GM19438 (cell line): Measurements from ENCODE around the gene TNNI2.

ENCODE experiments used
- ATAC-seq: cut with Tn5 transposase; IDR thresholded peaks from one replicate; pipeline ENCODE4 v1.9.1; 2021; ENCODE audit warnings: low read depth; ENCODE audit not compliant: unreplicated experiment

TNNI2 gene

GRCh38 chr11:1857064-1857463 lies 18.3 kb downstream of the TNNI2 start:
- no peak for ATAC-seq

- no peak for ATAC-seq
Observed at GRCh38 chr11:1858154-1858553, 19.4 kb downstream of the TNNI2 start.

DNA sequence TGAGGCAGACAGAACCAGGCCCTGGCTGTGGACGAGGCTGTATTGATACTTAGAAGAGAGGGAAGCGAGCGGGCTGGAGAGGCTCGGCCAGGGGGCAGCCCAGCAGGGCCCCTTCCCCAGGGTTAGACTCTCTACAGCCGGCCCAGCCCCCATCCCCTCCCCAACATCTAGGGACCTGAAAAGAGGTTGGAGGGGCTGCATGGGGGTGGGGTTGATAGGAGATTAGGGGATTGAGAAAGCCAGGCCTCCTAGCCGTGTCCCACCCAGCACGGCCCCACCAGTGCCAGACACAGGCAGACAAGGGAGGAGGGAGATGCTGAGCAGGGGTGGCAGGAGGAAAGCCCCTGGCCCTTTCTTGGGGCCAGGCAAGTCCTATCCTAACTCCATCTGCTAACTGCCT lies 19.8 kb downstream of the TNNI2 start:
- ATAC-seq: no peak

DNA sequence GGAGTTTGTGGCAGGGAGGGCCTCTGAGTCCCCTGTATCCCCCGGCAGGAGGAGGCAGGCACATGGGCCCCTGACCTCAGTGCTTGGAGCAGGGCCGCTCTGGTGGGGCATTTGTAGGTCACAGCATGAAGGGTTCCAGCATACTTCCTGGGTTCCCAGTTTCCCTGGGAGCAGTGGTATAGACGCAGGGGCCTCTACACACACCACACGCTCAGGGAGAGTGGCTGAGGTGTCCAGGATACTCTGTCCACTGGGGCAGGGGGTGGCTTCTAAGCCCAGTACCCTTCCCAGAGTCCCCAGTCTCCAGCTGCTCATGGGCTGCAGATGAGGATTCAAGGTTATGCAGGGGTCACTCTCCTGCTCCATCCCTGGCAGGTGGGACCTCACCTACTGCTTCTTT lies 20.2 kb downstream of the TNNI2 start:
- no peak for ATAC-seq

GRCh38 chr11:1860108-1860507 lies 21.3 kb downstream of the TNNI2 start:
- no peak for ATAC-seq

DNA sequence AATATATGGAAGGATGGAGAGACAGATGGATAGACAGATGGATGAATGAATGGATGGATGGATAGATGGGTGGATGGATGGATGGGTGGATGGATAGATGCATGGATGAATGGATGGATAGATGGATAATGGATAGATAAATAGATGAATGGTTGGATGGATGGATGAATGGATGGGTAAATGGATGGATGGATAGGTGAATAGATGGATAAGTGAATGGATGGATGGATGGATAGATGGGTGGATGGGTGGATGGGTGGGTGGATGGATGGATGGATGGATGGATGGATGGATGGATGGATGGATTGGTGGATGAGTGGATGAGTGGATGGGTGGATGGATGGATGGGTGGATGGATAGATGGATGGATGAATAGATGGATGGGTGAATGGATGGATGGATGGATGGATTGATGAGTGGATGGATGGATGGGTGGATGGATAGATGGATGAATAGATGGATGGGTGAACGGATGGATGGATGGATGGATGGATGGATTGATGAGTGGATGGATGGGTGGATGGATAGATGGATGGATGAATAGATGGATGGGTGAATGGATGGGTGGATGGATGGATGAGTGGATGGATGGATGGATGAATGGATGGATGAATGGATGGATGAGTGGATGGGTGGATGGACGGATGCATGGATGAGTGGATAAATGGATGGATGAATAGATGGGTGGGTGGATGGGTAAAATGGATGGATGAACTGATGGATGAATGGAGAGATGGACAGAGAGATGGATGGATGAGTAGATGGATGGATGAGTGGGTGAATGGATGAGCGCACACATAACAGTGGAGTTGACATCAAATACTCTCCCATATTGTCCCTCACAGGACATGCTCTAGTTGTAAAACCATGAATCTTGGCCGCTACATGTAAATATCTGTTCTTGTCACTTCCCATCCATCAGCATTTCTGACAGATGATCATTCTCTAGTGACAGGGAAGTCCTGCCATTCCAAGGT lies 22.9 kb downstream of the TNNI2 start:
- ATAC-seq: no peak

DNA sequence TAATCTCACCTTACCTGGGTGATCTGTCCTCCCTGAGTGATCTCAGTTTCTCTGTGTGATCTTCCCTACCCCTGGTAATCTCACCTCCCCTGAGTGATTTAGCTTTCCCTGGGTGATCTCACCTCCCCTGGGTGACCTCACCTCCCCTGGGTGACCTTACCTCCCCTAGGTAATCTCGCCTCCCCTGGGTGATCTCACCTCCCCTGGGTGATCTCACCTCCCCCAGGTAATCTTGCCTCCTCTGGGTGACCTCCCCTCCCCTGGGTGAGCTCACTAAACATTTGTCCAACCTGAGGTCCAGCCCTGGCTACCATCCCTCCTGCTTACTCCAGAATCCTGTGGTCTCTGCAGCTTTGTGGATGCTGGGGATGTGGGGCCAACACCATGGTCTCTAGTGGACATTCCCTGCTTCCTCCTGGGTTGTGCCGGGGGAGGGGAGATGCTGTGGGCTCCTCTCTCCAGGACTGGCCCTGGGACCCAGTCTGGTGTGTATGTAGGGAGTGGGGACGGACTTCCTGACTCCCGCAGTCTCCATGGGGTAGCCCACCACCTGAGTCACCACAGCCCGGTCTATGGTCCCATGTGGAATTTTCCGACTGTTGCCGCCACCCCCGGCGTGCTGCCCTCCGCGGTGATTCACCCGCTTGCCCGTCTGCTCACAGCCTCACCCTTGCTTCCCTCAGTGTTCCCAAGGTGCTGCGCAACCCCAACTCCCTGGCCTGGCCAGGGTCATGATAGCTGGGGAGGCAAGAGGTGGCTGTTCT lies 24.0 kb downstream of the TNNI2 start:
- ATAC-seq: no peak

DNA sequence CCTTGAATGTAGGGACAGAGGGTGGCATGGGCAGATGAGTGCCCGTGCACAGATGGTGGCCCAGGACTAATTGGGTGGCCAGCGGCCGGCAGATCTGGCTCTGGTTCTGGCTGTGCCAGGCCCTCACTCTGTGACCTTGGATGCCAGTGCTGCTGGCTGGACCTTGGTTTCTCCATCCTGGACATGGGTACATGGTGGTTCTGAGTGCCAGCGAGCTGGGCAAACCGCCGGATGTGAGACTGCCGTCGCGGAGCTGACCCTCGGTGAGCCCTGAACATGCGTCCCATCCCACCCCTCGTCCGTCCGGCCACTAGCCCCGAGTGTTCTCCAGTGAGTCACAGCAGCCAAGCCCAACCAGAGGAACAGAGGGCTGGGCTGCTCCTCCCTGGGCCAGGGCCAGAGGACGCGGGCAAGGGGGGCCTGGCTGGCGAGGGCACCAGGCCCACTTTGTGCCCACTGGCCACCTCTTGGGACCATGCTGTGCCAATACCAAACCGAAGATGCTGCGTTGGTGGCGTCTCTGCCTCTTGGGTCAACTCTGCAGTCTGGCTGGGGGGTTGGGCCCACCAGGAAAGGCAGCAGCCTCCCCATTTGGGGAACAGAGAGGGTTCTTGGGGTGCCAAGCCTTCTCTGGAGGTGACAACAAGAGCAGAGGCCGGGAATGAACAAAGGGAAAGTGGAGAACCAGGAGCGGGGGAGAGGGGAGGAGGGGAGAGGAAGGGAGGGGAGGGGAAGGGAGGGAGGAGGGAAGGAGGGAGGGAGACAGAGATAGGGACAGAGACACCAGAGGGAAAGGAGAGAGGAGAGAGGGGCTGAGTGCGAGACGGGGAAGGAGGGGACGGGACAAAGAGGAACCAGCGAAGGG lies 24.8 kb downstream of the TNNI2 start:
- no peak for ATAC-seq

DNA sequence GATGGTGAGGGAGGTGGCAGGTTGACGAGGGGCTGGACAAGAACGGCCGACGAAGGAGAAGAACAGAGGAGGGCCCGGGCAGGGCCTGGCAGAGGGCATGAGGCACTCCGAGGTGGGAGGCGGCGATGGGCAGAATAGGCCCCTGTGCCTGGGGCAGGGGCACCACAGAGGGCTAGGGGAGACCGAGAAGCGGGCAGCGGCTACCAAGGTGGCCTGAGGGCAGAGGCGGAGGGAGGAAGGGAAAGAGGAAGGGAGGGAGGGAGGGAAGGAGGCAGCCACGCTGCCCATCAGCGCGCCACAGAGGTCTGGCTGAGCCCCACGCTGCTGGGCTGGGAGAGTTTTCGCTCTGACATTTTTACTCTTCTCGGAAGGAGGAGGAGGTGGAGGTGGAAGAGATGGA lies 25.4 kb downstream of the TNNI2 start:
- ATAC-seq: no peak

GRCh38 chr11:1864831-1865665 lies 26.3 kb downstream of the TNNI2 start:
- ATAC-seq: no peak

DNA sequence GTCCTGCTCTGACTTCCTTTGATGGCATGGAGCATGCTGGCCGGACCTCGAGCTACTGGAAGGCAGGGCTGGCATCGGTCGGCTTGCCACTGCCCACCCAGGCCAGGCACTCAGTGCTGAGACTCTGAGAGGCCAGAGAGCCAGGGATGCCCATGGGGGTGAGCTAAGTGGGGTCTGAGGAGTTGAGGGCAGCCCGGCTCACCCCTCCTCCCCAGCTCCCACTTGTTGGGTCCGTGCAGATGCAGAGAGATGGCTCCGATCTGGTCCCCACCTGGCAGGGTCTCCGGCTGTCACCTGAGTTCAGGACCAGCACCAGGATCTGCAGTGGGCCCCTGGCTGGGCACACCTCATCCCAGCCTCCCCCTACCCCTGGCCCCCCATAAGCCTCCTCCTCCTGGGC lies 27.4 kb downstream of the TNNI2 start:
- no peak for ATAC-seq

- ATAC-seq: no peak
Observed at GRCh38 chr11:1866776-1867175, 28.0 kb downstream of the TNNI2 start.

- ATAC-seq: no peak
Observed at GRCh38 chr11:1867381-1867780, 28.6 kb downstream of the TNNI2 start.

- ATAC-seq: no peak
Observed at GRCh38 chr11:1868056-1868635, 29.4 kb downstream of the TNNI2 start.

DNA sequence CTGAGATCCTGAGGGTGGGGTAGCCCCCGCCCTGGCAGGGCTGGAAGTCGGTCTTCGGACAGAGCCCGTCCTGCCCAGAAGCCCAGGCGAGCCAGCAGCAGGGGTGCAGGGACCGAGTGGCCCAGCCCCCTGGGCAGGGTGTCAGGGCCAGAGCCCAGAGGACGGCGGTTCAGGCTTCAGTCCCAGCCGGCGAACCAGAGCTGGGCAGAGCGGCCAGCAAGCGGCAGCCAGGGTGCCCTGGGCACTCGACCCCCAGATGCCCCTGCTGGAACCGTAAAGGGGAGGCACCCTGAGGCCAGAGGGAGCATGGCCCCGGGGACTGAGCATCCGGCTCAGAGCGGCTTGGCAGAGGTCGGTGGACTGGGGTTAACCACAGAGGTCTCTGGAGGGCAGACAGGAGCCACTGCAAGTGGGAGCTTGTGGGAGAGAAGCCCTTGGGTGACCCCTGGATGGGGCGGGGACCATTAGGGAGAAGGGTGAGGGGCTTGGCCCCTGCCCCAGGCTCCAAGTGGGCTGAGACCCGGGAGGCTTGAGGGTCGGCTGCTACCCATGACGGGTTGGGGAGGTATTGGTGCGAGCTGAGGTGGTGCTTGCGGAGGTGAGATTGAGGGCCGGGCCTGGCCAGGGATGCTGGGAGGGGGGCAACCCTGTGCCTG lies 30.0 kb downstream of the TNNI2 start:
- no peak for ATAC-seq

GRCh38 chr11:1869427-1870325 lies 30.9 kb downstream of the TNNI2 start:
- ATAC-seq: no peak

GRCh38 chr11:1870326-1870696 lies 31.5 kb downstream of the TNNI2 start:
- no peak for ATAC-seq
